ENCODE data around the gene YPEL4. TPM values are rescaled to one million over a fixed set of nuclear protein-coding genes. Genes with fewer than 3 reads are reported as not detected.
A peak's percentile ranks its signal among the peaks of the same experiment; 100 is the strongest.

YPEL4 gene
- total and polyA plus RNA-seq, 9 donors, result 0.53 to 2.1 (median 1.6) TPM

DNA sequence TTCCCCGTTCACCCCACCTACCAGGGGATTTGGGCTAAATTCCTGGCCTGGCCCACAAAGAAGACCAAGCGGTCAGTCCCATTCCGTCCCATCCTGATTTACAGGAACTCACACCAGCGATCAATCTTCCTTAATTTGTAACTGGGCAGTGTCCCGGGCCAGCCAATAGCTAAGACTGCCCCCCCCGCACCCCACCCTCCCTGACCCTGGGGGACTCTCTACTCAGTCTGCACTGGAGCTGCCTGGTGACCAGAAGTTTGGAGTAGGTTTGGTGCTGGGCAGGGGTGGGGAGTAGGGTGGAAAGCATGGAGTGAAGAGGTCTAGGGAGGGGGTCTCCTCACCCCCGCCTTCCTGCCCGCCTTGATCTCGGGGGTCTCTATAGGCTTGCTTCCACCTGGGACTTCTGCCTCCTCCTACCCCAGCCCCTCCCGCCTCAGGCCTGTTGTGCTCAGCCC lies 52.2 kb downstream of the YPEL4 start, which contains the start of gene SERPING1:
Gene SERPING1, plus strand, starts transcription at position 225 of the 455 bp plus-strand sequence. CDS start 586 bp downstream, outside the sequence.
- peak within 1 kb of the TSS; percentile 90 for H3K27ac ChIP-seq (ENCODE audit: low read length)
- peak; percentile 85 for DNase-seq
- peaks cover 5% of the 10 kb centered on the region for H3K36me3 ChIP-seq (ENCODE audit: control insufficient read depth, insufficient read depth, low read length)
- 8% methylated on average over 4 of the region's 10 CpGs for WGBS (ENCODE audit: insufficient coverage)
- H3K4me1 ChIP-seq (ENCODE audit: control insufficient read depth, insufficient read depth, low read length), result peaks cover 29% of the 10 kb centered on the region
- H3K27me3 ChIP-seq (ENCODE audit: control insufficient read depth, insufficient read depth, low read length), result no peaks in the 10 kb centered on the region
- H3K9me3 ChIP-seq (replicated peaks; ENCODE audit: control insufficient read depth, low read depth, low read length), result no peaks in the 10 kb centered on the region
- H3K4me3 ChIP-seq (ENCODE audit: low read length), result peak within 1 kb of the TSS; percentile 51

DNA sequence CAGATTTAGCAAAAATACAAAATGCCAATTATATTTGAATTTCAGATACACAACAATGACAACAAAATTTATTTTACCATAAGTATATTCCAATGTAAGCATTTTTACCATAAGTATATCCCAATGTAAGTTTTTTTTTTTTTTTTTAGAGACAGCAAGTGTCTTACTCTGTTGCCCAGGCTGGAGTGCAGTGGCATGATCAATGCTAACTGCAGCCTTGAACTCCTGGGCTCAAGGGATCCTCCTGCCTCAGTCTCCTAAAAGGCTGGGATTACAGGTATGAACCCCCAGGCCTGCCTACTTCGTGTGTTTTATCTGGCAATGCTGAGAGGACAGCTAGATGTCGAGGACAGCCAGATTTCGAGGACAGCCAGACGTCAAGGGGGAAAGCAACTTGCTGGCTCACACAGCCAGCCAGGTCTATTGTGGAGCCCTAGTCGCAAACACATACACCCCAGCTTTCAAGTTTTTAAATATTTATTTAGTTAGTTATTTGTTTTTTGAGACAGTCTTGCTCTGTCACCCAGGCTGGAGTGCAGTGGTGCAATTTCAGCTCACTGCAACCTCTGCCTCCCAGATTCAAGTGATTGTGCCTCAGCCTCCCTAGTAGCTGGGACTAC lies 53.3 kb downstream of the YPEL4 start:
- peaks cover 29% of the 10 kb centered on the region for H3K4me1 ChIP-seq (ENCODE audit: control insufficient read depth, insufficient read depth, low read length)
- H3K4me3 ChIP-seq (ENCODE audit: low read length), result no peak overlapping the region
- no peaks in the 10 kb centered on the region for H3K27me3 ChIP-seq (ENCODE audit: control insufficient read depth, insufficient read depth, low read length)
- peak overlapping the region; percentile 90 for H3K27ac ChIP-seq (ENCODE audit: low read length)
- DNase-seq, result no peak
- H3K36me3 ChIP-seq (ENCODE audit: control insufficient read depth, insufficient read depth, low read length), result peaks cover 2% of the 10 kb centered on the region
- H3K9me3 ChIP-seq (replicated peaks; ENCODE audit: control insufficient read depth, low read depth, low read length), result no peaks in the 10 kb centered on the region
- WGBS (ENCODE audit: insufficient coverage), result 67% methylated on average over 2 of the region's 5 CpGs

Other genes with a start within 250 kb of the YPEL4 start
- 27.1 TPM for gene SLC43A3, start 222.8 kb downstream of the YPEL4 start, total RNA-seq
- gene SLC43A3, start 222.8 kb downstream of the YPEL4 start, polyA plus RNA-seq (ENCODE audit: insufficient read depth in 1 of 8, insufficient read length in 8 of 8, low replicate concordance in 1 of 8), result 10 to 100 TPM; 19.9 to 43.5 (median 29.6) TPM
- 2.0 TPM for gene RTN4RL2, start 189.4 kb downstream of the YPEL4 start, total RNA-seq
- gene RTN4RL2, start 189.4 kb downstream of the YPEL4 start, polyA plus RNA-seq (ENCODE audit: insufficient read depth in 1 of 8, insufficient read length in 8 of 8, low replicate concordance in 1 of 8), result 10 to 100 TPM; 11.2 to 27.2 (median 20.4) TPM
- 12.2 TPM for gene SLC43A1, start 134.2 kb downstream of the YPEL4 start, total RNA-seq
- 10 to 100 TPM in 4 of 8 donors, 1 to 10 TPM in 4; 7.1 to 12.5 (median 10.1) TPM for gene SLC43A1, start 134.2 kb downstream of the YPEL4 start, polyA plus RNA-seq (ENCODE audit: insufficient read depth in 1 of 8, insufficient read length in 8 of 8, low replicate concordance in 1 of 8)
- gene TIMM10, start 119.2 kb downstream of the YPEL4 start, total RNA-seq, result 44.1 TPM
- 10 to 100 TPM; 36.3 to 61.9 (median 37.8) TPM for gene TIMM10, start 119.2 kb downstream of the YPEL4 start, polyA plus RNA-seq (ENCODE audit: insufficient read depth in 1 of 8, insufficient read length in 8 of 8, low replicate concordance in 1 of 8)
- 143 TPM for gene SMTNL1, start 112.3 kb downstream of the YPEL4 start, total RNA-seq
- 100 to 1,000 TPM in 7 of 8 donors, 10 to 100 TPM in 1; 93.2 to 258 (median 197) TPM for gene SMTNL1, start 112.3 kb downstream of the YPEL4 start, polyA plus RNA-seq (ENCODE audit: insufficient read depth in 1 of 8, insufficient read length in 8 of 8, low replicate concordance in 1 of 8)
- gene UBE2L6, start 82.2 kb downstream of the YPEL4 start, total RNA-seq, result 18.5 TPM
- 10 to 100 TPM; 19.9 to 25.6 (median 22.5) TPM for gene UBE2L6, start 82.2 kb downstream of the YPEL4 start, polyA plus RNA-seq (ENCODE audit: insufficient read depth in 1 of 8, insufficient read length in 8 of 8, low replicate concordance in 1 of 8)
- 31.4 TPM for gene SERPING1, start 52.2 kb downstream of the YPEL4 start, total RNA-seq
- 10 to 100 TPM; 71.8 to 97.7 (median 89.0) TPM for gene SERPING1, start 52.2 kb downstream of the YPEL4 start, polyA plus RNA-seq (ENCODE audit: insufficient read depth in 1 of 8, insufficient read length in 8 of 8, low replicate concordance in 1 of 8)
- 12.3 TPM for gene CLP1, start 7.8 kb upstream of the YPEL4 start, total RNA-seq
- 10 to 100 TPM in 4 of 8 donors, 1 to 10 TPM in 4; 8.6 to 11.3 (median 10.0) TPM for gene CLP1, start 7.8 kb upstream of the YPEL4 start, polyA plus RNA-seq (ENCODE audit: insufficient read depth in 1 of 8, insufficient read length in 8 of 8, low replicate concordance in 1 of 8)
- 13.5 TPM for gene ZDHHC5, start 18.2 kb upstream of the YPEL4 start, total RNA-seq
- gene ZDHHC5, start 18.2 kb upstream of the YPEL4 start, polyA plus RNA-seq (ENCODE audit: insufficient read depth in 1 of 8, insufficient read length in 8 of 8, low replicate concordance in 1 of 8), result 10 to 100 TPM; 25.6 to 40.3 (median 31.9) TPM
- gene MED19, start 62.3 kb upstream of the YPEL4 start, total RNA-seq, result 18.9 TPM
- gene MED19, start 62.3 kb upstream of the YPEL4 start, polyA plus RNA-seq (ENCODE audit: insufficient read depth in 1 of 8, insufficient read length in 8 of 8, low replicate concordance in 1 of 8), result 10 to 100 TPM; 11.3 to 16.3 (median 14.0) TPM
- gene TMX2, start 62.7 kb upstream of the YPEL4 start, total RNA-seq, result 53.7 TPM
- 10 to 100 TPM; 45.8 to 55.3 (median 53.8) TPM for gene TMX2, start 62.7 kb upstream of the YPEL4 start, polyA plus RNA-seq (ENCODE audit: insufficient read depth in 1 of 8, insufficient read length in 8 of 8, low replicate concordance in 1 of 8)
- gene SELENOH, start 91.6 kb upstream of the YPEL4 start, total RNA-seq, result 113 TPM
- 10 to 100 TPM; 68.8 to 91.1 (median 78.1) TPM for gene SELENOH, start 91.6 kb upstream of the YPEL4 start, polyA plus RNA-seq (ENCODE audit: insufficient read depth in 1 of 8, insufficient read length in 8 of 8, low replicate concordance in 1 of 8)
- not detected for gene BTBD18, start 101.9 kb upstream of the YPEL4 start, total RNA-seq
- gene BTBD18, start 101.9 kb upstream of the YPEL4 start, polyA plus RNA-seq (ENCODE audit: insufficient read depth in 1 of 8, insufficient read length in 8 of 8, low replicate concordance in 1 of 8), result under 1 TPM in 7 of 8 donors, not detected in 1; 0.07 to 0.41 (median 0.09) TPM
- 110 TPM for gene CTNND1, start 111.9 kb upstream of the YPEL4 start, total RNA-seq
- gene CTNND1, start 111.9 kb upstream of the YPEL4 start, polyA plus RNA-seq (ENCODE audit: insufficient read depth in 1 of 8, insufficient read length in 8 of 8, low replicate concordance in 1 of 8), result 100 to 1,000 TPM; 106 to 145 (median 128) TPM